NCI-H748 (cell line): ENCODE data around the gene TP73.

Source experiments
- DNase-seq: peaks from one replicate; lab custom pipeline; 2025; ENCODE audit not compliant: unreplicated experiment; lab: John Stamatoyannopoulos, UW

TP73 gene

GRCh38 chr1:3703786-3704371 lies 51.6 kb downstream of the TP73 start:
- peak; percentile 38 for DNase-seq

GRCh38 chr1:3705341-3705950 lies 53.1 kb downstream of the TP73 start:
- DNase-seq: no peak

GRCh38 chr1:3706651-3707297 lies 54.5 kb downstream of the TP73 start:
- no peak for DNase-seq

GRCh38 chr1:3707298-3707938 lies 55.1 kb downstream of the TP73 start:
- DNase-seq: no peak

GRCh38 chr1:3707939-3708328 lies 55.6 kb downstream of the TP73 start:
- no peak for DNase-seq

- DNase-seq: no peak
These were observed 56.5 kb downstream of the TP73 start for GRCh38 chr1:3708791-3709190.

GRCh38 chr1:3710251-3710650 lies 57.9 kb downstream of the TP73 start:
- no peak for DNase-seq

- no peak for DNase-seq
These were observed 59.1 kb downstream of the TP73 start for GRCh38 chr1:3711381-3711779.

- no peak for DNase-seq
These were observed 59.6 kb downstream of the TP73 start for GRCh38 chr1:3711780-3712451.

- DNase-seq: no peak
These were observed 60.5 kb downstream of the TP73 start for GRCh38 chr1:3712573-3713535.

- DNase-seq: no peak
These were observed 61.5 kb downstream of the TP73 start for GRCh38 chr1:3713840-3714239.

GRCh38 chr1:3714284-3714741 lies 62.0 kb downstream of the TP73 start:
- DNase-seq: no peak

GRCh38 chr1:3714814-3715213 lies 62.5 kb downstream of the TP73 start:
- no peak for DNase-seq

GRCh38 chr1:3716351-3716750 lies 64.0 kb downstream of the TP73 start:
- DNase-seq: no peak

GRCh38 chr1:3717041-3717714 lies 64.9 kb downstream of the TP73 start:
- DNase-seq: peak; percentile 7

GRCh38 chr1:3717715-3718601 lies 65.6 kb downstream of the TP73 start:
- no peak for DNase-seq

- DNase-seq: no peak
These were observed 66.4 kb downstream of the TP73 start for GRCh38 chr1:3718764-3719163.

- no peak for DNase-seq
These were observed 69.7 kb downstream of the TP73 start for GRCh38 chr1:3721955-3722465.

- no peak for DNase-seq
These were observed 70.5 kb downstream of the TP73 start for GRCh38 chr1:3722846-3723245.
